Right lobe of liver (tissue), 4 donors: ENCODE results near the gene CRYBG3.

Source experiments
- CTCF ChIP-seq, 4 donors: fragments of 200-600 bp in 3 of 4; fragments of 450-650 bp in 1 of 4; IDR thresholded peaks; one replicate each; pipeline versions ENCODE4 v1.5.1 to v1.8.0; 2016 to 2022; ENCODE audit warnings: antibody characterized with exemption in 4 of 4, mild to moderate bottlenecking in 2 of 4
- POLR2A ChIP-seq: fragments of 450-650 bp; IDR thresholded peaks from one replicate; pipeline ENCODE4 v1.6.1; 2017; ENCODE audit warnings: antibody characterized with exemption, mild to moderate bottlenecking
- donor health status: DM: no; HTN: no; CAD: no.
- donor health status: DM: no; HTN: no; CAD: no.
- donor health status: DM: no; HTN: yes; CAD: no.

- TF ChIP-seq CTCF (IDR thresholded peaks at IDR 0.05) (no peak), POLR2A (no peak)
These were observed 9.3 kb downstream of the CRYBG3 start for GRCh38 chr3:97831140-97831539.
